ENCODE results near the gene LIN54.
"Not testable (repeated sequence)": the region's sequence is repeated elsewhere in the genome, so short reads cannot be mapped to it uniquely, and the experiment has no call there.

LIN54 gene

DNA sequence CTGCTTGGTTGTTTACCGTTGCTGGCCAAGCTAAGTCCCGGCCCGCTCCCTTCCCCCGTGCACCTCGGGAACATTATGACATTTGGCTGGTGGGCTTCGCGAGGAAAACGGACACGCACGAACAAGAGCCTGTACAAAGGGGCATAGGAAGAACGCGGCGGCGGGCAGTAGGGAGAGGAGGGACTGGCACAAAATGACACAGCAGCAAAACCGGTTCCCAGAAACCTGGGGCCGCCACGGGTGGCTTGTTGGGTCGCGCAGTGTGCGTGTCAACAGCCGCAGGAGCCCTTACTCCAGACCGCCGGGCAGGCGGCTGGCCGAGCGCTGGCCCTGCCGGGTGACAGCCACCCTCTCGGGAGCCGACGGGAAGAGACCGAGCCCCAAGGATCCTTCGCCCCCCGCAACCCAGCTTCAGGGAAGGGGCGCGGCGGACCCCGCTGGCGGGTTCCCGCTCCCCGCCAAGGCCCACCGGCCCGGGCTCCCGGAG lies 1.6 kb upstream of the LIN54 start:
- peak; percentile 59 for DNase-seq

DNA sequence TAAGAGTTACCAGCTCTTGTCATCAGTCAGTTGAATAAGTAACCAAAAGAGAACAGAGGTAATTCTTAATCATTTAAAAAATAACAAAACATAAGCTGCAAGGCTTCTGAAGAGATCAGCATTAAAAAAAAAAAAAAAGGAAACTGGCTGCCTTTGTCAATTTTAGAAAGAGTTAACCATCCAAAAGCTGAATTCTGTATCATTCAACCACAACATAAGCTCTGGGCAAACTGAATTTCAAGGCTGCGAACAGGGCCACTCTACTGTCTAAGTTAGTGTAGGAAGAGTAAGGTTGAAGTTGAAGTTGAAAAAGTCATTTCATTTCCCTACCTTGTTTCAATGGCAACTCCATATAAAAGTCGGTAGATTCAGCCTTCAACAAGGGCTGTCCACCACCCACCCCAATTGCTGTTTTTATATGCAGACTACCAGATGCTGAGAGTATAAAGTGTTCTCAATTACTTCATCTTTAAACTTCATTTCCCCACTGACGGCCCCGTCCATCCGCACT lies 1.1 kb upstream of the LIN54 start:
- no peak for DNase-seq

DNA sequence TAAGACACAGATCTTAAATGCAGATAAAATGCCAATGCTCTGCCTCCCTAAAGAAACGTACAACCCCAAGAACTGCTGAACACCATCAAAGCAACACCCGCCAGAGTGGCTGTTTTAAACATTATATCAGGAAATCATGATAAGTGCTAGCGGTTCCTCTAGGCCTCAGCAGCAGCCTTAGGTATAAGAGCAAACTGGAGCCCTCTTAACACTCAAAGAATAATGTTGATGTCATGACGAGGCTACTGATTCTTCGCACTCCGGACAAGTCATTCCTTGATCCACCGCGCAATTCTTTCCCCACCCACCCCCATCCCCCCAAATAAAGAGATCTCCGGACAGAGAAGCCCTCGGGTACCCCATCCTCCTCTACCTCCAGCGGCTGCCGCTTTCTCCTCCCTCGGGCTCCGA lies 507 bp downstream of the LIN54 start:
- peak; percentile 49 for DNase-seq

DNA sequence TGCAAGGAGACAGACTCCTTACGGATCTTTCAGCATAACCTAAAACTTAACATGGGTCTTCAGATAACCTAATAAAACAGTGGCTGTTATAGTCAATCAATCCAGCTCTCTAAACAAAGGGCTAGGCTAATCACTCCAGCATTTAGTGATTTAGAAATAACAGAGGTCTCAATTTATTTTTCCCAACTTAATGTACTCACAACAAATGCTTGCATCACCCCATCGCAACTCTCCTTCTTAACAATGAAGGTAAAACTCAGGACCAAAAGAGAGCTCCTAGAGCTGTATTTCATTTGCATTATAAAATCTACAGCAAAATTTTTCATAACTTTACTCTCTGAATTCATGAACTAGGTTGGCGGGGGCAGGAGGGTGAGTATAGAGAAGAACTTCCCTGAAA lies 1.1 kb downstream of the LIN54 start:
- DNase-seq: no peak

DNA sequence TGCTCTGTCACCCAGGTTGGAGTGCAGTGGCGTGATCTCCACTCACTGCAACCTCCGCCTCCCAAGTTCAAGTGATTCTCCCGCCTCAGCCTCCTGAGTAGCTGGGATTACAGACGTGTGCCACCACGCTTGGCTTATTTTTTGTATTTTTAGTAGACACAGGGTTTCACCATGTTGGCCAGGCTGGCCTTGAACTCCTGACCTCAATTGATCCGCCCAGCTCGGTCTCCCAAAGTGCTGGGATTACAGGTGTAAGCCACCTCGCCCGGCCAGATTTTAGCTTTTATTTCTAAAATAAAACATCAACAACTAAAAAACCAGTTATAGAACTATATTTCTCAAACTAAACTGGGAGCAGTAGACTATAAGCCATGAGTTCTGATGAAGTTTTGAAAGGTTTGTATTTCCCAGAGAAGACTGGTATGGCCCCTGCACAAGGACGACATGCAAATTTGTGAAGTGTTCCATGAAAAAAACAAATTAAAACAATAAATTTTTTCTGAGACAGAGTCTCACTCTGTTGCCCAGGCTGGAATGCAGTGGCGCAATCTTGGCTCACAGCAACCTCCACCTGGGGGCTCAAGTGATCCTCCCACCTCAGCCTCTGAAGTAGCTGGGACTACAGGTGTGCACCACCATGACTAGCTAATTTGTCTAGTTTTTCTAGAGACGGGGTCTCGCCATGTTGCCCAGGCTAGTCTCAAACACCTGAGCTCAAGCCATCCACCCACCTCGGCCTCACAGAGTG lies 7.4 kb downstream of the LIN54 start:
- not testable (repeated sequence) for DNase-seq

DNA sequence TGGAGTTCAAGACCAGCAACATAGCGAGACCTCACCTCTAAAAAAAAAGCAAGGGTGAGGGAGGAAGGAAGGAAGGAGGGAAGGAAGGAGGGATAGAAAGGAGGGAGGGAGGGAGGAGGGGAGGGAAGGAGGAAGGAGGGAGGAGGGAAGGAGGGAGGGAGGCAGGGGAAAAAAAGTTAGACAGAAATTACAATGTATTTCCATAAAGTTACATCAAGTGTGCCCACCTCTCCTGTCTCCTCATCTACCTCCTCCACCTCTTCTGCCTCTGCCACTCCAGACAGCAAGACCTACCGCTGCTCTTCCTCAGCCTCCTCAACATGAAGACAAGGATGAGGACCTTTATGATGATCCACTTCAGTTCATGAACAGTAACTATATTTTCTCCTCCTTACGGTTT lies 8.3 kb downstream of the LIN54 start:
- no peak for DNase-seq

DNA sequence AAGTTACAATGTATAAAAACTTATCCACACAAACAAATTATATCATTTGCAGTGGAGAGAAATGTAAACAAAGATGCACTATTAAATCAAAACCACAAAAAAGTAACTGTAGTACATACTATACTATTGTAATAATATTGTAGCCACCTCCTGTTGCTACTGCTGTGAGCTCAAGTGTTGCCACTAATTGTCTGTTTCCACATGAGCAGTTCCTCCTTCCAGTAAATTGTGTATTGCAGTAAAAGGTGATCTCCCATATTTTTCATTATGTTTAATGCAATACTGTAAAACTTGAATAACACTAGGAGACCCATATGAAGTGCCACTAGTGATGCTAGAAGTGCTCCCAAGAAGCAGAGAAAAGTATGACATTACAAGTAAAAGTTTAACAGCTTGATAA lies 11.7 kb downstream of the LIN54 start:
- peak; percentile 22 for DNase-seq

DNA sequence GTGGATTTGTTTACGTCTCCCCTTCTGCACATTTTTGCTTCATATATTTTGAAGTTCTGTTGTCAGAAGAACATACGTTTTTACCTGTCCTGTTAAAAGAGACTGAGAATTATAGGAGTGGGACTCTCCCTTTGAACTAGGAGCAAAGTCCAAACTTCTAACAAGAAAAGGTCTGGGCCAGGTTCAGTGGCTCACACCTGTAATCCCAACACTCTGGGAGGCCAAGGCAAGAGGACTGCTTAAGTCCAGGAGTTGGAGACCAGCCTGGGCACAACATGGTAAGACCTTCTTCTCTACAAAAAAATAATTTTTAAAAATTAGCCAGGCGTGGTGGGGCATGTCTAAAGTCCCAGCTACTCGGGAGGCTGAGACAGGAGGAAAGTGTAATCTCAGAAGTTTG lies 15.8 kb downstream of the LIN54 start:
- no peak for DNase-seq

DNA sequence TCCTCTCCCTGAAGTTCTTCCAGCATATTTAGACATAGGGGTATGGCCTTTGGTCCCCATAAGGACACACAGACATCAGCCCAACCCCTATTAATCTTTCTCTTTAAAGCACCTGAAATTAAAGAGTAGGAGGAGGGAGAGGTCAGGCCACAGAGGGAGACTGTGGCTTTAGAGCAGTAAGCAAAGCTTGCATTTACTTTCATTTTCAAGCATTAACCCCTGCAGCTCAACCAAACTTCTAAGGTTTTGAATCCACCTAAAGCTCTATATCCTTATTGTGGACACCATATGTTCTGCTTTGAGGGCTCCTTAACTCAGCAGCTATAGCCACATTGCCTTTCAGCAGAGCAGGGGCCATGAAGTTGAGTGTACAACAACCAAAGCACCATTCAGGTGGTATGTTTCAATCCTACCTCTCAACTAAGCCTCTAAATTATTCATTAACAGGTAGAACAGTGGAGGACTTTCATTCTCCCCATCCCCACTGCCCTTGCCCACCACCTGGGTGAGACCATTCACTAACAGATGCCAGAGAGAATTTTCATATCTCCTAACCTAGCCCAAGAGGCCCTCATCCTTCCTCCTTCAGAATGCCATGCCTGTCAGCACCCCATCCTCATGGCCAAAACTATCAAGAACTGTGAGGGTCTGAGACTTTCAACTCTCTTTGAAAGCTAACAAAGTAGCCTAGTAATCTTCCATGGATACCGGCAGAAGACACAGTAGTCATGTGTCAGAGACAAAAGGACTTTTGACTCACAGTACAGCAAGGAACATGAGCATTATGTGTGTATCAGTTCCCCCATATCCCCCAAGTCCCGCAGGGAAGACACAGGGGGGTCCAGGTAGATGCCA lies 20.8 kb downstream of the LIN54 start:
- no peak for DNase-seq

DNA sequence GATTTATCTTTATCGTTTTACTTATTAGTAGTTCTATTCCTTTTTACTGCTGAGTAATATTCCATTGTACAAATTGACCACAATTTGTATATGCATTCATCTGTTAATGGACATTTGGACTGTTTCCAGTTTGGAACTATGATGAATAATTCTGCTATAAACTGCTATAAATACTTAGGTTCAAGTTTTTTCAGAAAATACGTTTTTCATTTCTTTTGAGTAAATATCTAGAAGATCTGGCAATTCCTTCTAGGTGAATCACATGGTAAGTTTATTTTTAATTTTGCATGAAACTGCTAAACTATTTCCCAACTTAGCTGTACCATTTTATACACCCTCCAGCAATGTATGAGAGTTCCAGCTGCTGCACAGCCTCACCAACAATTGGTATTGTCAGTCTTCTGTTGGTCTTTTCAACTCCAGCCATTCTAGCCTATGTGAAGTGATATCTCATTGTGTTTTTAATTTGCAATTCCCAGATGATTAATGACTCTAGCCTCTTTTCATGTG lies 22.2 kb downstream of the LIN54 start:
- no peak for DNase-seq

DNA sequence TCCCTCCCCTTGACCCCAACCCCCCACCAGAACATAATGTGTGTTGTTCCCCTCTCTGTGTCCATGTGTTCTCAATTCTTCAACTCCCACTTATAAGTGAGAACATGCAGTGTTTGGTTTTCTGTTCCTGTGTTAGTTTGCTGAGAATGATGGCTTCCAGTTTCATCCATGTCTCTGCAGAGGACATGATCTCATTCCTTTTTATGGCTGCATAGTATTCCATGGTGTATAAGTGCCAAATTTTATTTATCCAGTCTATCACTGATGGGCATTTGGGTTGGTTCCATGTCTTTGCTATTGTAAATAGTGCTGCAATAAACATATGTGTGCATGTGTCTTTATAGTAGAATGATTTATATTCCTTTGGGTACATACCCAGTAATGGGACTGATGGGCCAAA lies 23.1 kb downstream of the LIN54 start:
- DNase-seq: not testable (repeated sequence)

DNA sequence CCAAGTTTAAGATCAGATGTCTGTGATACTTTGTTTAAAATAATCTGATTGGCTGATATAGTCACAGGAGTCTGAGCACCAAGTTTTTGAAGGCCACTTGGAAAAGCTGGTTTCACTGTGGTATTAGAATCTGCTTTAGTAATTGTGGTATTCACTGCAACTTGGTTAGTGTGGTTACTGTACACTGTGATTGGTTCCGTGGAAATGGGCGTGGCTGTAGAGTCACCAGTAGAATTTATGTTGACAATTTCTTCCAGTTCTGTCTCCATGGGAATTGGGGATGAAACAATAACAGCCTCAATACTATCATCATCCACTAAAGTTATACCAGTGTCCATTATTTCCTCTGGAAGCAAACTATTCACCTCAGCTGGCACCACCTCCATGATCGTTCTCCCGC lies 26.2 kb downstream of the LIN54 start:
- no peak for DNase-seq

DNA sequence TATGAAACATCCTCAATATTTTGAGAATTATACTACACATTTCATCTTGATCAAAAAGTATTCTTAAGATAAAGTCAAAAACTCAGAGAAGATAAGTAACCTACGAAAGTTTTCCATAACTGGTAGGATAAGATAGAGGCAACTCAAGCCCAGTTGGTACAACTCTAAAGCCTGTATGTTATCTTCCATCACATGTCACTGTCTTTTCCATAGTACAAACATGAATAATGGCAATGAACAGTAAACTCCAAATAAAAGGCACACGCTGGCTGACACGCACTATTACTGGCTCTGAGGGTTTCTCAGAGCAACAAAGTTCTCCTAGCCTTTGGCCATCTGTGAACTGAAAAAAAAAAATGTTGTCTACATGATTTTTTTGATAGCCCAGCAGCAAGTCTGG lies 27.2 kb downstream of the LIN54 start:
- DNase-seq: no peak

DNA sequence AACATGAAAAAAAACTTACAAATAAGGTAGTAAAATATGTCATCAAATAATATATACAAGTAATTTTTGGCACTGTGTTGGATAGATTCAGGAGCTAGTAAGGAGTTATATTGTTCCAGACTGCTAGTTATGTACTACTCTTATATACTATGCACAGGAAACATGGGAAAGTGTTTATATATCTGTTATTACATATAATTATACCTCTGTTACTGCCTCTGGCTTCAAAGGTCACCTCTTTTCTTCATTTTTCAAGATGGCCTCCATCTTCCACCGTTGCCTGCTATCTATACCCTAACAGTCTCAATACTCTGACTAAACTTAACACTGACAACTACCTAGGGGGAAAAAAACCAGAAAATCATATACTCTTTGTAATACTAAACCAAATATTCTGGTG lies 29.5 kb downstream of the LIN54 start:
- peak; percentile 25 for DNase-seq

DNA sequence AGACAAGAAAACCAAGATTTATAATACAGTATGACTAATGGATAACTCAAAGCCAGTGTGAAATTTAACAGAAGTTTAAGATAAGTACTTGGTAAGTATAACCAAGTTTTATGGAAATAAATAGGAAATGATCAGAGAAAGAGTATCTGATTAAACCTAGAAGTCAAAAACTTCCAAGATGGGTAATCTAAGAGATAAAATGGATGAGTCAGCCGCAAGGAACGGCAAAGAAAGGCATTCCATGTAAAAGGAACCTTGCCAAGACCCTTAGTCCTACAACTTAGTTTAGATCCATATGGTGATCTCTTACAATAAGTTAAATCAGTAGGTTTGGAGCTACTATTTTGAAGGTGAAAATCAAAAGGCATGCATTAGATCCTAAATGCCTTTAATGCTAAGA lies 34.8 kb downstream of the LIN54 start:
- DNase-seq: no peak

DNA sequence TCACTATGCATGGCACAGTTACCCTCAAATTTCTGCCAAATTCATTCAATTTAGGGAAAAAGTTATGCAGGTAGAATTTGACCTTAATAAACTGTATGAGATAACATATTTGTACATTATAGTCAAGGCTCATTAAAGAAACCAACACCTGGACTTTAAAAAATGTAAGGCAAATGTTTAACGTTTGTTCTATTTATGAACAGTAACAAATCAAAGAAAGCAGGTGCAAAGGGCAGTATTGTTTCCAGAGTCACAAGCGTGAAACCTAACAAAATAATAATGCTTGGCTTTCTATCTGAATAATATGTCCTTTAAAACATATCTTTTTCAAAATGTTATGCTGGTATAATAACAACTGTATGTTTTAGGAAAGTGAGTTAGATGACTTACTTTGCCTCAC lies 41.2 kb downstream of the LIN54 start:
- DNase-seq: no peak

DNA sequence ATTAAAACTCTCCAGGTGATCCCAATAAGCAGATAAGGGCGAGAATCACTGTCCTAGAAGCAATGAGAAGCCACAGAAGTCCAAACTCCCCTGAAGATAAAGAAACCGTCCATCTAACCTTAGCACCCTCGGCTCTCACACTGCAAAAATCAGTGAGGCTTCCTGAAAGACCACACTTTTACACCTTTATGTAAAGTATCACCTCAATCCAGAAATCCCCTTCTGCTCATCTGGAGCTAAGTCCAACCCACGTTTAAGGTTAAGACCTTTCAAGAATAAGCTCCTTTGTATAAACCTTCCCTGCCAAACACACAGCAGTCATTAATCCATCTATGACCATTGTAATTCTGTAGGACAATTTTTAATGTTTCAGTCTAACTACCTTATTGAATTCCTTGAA lies 41.7 kb downstream of the LIN54 start:
- no peak for DNase-seq

DNA sequence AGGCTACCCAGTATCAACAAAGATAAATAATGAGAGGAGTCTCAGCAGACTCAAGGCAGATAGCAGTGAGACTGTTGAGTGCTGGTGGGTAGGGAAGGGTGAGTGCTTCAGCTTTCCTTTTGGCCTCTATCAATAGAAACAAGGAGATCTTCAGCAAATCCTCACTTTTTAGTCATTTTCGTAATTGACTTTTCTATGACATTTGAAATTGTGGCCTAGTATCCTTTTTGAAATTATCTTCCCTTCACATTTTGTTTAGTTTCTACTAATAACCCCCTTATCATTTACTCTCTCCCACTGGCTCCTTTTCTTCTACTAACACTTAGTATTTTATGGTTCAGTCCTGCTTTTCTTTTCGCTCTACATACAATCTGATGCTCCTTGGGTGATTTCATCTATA lies 44.9 kb downstream of the LIN54 start:
- no peak for DNase-seq

DNA sequence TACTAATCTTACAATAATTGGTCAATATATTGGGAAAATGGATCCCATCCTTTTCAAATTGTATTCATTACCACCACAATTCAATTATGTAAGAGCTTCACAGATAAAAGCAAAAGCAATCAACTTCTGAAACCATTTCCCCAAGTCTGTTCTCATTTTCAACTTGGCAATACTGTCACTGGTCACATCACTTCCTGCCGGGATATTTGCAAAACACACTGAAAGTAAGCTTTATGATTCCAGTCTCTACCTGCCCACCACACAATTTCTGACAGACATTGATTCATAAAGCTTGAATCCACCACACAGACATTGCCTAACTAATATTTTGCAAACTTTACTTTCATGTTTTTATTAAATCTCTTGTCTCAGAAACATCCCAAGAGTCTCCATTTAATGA lies 53.6 kb downstream of the LIN54 start:
- DNase-seq: no peak

DNA sequence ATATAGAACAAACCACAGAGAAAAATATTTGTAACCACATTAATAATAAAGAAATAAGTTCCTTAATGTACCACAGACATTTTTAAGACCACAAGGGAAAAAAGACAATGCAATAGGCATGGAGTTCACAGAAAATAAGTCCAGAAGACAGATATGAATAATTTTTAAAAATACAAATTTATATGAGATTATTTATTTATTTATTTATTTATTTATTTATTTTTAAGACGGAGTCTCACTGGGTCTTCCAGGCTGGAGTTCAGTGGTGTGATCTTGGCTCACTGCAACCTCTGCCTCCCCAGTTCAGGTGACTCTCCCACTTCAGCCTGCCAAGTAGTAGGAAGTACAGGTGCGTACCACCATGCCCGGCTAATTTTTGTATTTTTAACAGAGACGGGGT lies 56.4 kb downstream of the LIN54 start:
- no peak for DNase-seq

DNA sequence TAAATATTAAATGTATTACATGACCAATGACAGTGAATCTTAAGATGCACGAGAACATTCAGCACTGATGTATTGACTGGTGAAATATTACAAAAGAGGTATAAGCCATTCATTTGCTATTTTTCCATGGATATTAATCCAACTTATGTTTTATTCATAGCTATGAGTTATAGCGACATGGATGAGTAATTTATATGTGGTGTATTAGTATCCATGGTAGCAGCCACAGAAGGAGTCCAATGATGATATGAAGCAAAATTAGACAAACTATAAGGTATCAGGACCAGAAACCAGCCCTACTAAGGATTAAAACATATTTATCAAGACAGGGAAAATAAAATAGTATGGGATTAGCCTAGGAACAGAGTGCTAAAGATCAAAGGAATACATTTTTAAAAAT lies 59.4 kb downstream of the LIN54 start:
- no peak for DNase-seq

DNA sequence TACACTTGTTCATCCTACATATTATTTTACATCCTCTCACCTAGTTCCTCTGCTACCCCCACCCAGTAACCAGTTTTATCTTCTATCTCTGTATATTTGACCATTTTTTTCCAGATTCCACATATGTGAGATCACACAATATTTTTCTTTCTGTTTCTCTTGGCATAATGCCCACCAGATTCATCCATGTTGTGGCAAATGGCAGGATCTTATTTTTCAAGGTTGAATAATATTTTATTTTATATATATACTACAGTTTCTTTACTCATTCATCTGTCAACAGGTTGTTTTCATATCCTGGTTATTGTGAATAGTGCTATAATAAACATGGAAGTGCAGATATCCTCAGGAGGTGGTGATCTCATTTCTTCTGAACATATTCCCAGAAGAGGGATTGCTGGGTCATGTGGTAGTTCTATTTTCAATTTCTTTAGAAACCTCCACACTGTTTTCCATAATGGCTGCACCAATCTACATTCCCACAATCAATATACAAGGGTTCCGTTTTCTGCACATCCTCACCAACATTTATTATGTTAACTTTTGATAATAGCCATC lies 61.9 kb downstream of the LIN54 start:
- DNase-seq: no peak

DNA sequence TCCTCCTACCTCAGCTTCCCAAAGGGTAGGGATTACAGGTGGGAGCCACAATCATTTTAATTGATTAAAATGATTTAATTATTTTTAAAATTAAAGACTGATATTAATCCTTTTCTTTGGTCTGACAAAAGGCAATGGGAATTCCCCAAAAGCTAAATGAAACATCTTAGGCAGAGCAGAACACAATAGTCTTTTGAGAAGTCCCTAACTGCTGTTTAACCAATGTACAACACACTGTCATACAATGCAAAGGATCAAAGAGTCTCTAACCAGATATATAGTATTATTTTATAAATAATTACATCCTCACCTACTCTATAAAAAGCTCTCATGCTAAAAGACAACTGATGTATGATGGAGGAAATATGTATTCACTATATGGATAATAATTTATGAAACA lies 63.1 kb downstream of the LIN54 start:
- DNase-seq: no peak

DNA sequence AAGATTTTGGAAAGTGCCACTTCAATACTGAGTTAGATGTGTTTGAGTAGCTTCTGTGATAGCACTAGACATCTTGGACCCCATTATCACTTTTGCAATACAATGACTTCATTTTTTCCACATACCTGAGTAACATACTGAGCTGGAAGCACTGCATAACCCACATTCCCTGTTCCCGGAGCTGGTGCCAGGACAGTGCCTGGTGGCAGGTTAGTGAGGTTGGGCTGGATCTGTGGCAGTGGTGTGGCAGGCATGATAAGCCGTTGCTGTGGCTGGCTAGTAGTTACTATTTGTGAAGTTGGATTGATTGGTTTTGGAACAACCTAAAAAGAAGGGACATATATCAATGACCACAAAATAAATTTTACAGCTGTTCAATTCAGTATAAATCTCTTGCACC lies 71.2 kb downstream of the LIN54 start:
- DNase-seq: no peak

Measured in NCI-H69 (cell line).